GM10266 (cell line): ENCODE results near the gene PLCG2.
A peak's percentile ranks its signal among the peaks of the same experiment; 100 is the strongest.

Experiments used
- DNase-seq: peaks from one replicate; pipeline ENCODE4 v3.0.0; 2012; ENCODE audit errors: extremely low spot score
- TF ChIP-seq, protein P1 (sequence below): IDR thresholded peaks from 2 replicates; pipeline ENCODE4 v1.5.1; 2012; ENCODE audit warnings: mild to moderate bottlenecking, low read depth; ENCODE audit not compliant: control insufficient read depth, insufficient read depth; ENCODE audit errors: missing control alignments

Gene PLCG2

GRCh38 chr16:81843683-81844082 lies 64.6 kb downstream of the PLCG2 start:
- no peak for DNase-seq
- TF ChIP-seq, protein P1, sequence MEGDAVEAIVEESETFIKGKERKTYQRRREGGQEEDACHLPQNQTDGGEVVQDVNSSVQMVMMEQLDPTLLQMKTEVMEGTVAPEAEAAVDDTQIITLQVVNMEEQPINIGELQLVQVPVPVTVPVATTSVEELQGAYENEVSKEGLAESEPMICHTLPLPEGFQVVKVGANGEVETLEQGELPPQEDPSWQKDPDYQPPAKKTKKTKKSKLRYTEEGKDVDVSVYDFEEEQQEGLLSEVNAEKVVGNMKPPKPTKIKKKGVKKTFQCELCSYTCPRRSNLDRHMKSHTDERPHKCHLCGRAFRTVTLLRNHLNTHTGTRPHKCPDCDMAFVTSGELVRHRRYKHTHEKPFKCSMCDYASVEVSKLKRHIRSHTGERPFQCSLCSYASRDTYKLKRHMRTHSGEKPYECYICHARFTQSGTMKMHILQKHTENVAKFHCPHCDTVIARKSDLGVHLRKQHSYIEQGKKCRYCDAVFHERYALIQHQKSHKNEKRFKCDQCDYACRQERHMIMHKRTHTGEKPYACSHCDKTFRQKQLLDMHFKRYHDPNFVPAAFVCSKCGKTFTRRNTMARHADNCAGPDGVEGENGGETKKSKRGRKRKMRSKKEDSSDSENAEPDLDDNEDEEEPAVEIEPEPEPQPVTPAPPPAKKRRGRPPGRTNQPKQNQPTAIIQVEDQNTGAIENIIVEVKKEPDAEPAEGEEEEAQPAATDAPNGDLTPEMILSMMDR, result no peak

- TF ChIP-seq, protein P1, result no peak
- no peak for DNase-seq
Observed at GRCh38 chr16:81846105-81846504, 67.0 kb downstream of the PLCG2 start.

DNA sequence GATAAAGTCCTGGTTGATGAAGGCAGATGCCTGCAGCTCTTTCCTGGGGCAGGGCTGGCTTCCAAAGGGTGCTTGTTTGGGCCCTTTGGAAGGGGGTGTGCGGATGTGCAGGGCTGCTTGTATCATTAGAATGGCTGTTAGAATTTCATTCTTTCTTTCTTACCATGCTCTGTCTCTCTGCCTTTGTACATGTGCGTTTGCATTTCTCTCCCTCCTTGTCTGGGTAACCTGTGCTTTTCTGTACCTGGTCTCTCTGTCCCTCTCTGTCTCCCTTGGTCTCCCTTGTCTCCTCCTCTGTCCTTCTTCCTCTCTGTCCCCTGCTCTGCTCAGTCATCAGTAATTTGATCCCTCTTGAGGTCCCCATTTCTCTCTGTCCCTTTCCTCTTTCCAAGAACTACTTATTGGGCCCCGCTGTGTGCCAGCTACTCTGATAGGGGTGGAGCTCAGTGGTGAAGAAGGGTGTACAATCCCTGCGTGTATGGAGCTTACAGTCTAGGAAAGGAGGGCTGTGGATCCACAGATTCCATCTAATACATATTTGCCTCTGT lies 69.3 kb downstream of the PLCG2 start:
- TF ChIP-seq, protein P1, result no peak
- no peak for DNase-seq

DNA sequence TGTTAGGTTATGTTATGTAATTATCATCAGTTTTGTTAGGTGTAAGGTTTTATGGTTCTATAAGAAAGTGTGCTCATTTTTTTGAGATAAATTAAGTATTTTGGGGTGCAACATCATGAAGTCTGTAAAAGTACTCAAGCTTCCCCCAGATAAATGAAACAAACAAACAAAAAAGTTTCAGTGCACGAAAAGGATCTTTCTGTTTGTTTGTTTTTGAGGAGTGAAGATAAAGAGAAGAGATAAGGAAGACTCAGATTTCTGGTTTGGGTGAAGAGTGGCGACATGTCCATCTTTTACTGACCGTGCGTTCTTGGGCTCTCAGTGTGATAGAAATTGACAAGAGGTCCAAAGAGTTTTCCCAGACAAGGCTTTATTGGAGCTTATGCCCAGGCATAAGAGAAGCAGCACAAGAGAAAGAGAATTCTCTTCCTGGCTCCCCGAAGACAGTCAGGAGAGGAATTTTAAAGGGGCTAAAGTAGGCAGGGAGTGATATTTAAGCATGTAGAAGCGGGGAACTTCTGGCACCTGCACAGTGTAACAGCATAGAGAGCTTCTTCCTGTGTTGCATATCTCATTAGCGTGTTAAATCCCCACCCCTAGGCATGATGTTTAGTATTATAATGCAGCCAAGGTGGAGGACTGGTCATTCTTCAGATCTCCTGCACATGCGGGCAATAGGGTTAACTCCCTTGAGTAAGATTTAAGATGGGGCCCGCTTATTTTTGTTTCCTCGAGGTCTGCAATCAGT lies 71.3 kb downstream of the PLCG2 start:
- DNase-seq, result no peak
- TF ChIP-seq, protein P1, result no peak

DNA sequence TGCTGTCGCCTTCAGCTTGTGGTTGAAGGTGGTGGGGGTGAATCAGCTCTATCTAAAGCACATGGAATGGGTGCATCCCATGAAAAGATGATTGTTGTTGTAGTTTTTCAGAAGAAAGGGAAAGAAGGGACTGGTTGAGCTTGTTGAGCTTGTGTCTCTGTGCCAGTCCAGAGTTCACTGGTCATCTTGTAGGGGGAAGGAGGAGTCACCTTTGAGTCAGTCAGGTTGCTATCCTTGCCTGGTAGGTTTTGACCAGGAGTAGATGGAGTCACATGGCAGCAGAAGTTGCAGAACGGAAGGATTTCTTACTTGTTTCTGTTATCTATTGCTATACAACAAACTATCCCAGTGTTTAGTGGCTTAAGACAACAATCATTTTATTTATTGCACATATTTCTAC lies 73.3 kb downstream of the PLCG2 start:
- TF ChIP-seq, protein P1, result no peak
- DNase-seq, result no peak

DNA sequence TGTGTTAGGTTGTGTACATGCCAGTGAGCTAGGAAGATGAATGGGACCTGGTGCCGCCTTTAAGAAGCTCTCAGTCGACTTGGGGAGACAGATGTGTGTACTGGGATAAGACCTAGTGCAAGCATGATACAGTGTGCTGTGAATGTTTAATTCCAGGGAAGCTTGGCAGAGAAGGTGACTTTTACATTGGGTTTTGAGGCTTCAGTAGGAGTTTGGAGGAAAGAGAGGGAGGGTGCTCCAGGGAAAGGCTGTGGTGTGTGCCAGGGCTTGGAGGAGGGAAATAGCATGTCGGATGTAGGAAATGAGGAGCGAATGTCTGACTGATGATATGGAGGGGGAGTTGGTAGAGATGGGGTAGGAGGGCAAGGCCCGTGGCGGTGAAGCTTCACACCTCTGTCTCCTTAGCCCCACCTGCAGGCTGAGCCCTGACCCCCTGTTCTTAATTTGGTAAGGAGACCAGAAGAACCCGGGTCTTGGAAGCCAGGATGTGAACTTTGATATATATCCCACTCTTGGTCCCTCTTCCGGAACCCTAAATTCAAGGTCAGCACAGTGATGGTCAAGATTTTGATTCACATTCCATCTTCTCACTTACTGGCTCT lies 76.6 kb downstream of the PLCG2 start:
- TF ChIP-seq, protein P1, result peak; percentile 23
- no peak for DNase-seq
